OCI-M2 (cell line): ENCODE data around the gene TOMM7.
"Not testable (repeated sequence)": the region's sequence is repeated elsewhere in the genome, so short reads cannot be mapped to it uniquely, and the experiment has no call there.

Experiments
- DNase-seq: peaks from one replicate; lab custom pipeline; 2025; ENCODE audit not compliant: unreplicated experiment; lab: John Stamatoyannopoulos, UW

Gene TOMM7

GRCh38 chr7:22854158-22855048, 31.8 kb upstream of the TOMM7 start:
- DNase-seq: no peak

GRCh38 chr7:22853674-22854157, 31.1 kb upstream of the TOMM7 start:
- DNase-seq: no peak

GRCh38 chr7:22853138-22853537, 30.5 kb upstream of the TOMM7 start:
- DNase-seq: no peak

- no peak for DNase-seq
Measured at GRCh38 chr7:22851145-22851544, 28.5 kb upstream of the TOMM7 start.

- not testable (repeated sequence) for DNase-seq
Measured at GRCh38 chr7:22850394-22850793, 27.7 kb upstream of the TOMM7 start.

- no peak for DNase-seq
Measured at GRCh38 chr7:22849662-22850061, 27.0 kb upstream of the TOMM7 start.

- DNase-seq: no peak
Measured at GRCh38 chr7:22849172-22849571, 26.5 kb upstream of the TOMM7 start.

- no peak for DNase-seq
Measured at GRCh38 chr7:22846961-22847360, 24.3 kb upstream of the TOMM7 start.

GRCh38 chr7:22845221-22845834, 22.7 kb upstream of the TOMM7 start:
- no peak for DNase-seq

GRCh38 chr7:22843681-22844309, 21.1 kb upstream of the TOMM7 start:
- no peak for DNase-seq

- DNase-seq: no peak
Measured at GRCh38 chr7:22842973-22843372, 20.3 kb upstream of the TOMM7 start.

GRCh38 chr7:22842383-22842941, 19.8 kb upstream of the TOMM7 start:
- DNase-seq: no peak

- DNase-seq: no peak
Measured at GRCh38 chr7:22841954-22842353, 19.3 kb upstream of the TOMM7 start.

- DNase-seq: no peak
Measured at GRCh38 chr7:22837308-22837707, 14.7 kb upstream of the TOMM7 start.

- not testable (repeated sequence) for DNase-seq
Measured at GRCh38 chr7:22836506-22836905, 13.9 kb upstream of the TOMM7 start.

GRCh38 chr7:22833957-22834356, 11.3 kb upstream of the TOMM7 start:
- DNase-seq: no peak

- DNase-seq: no peak
Measured at GRCh38 chr7:22833113-22833855, 10.6 kb upstream of the TOMM7 start.

- no peak for DNase-seq
Measured at GRCh38 chr7:22832401-22832800, 9.8 kb upstream of the TOMM7 start.

- DNase-seq: no peak
Measured at GRCh38 chr7:22831602-22832305, 9.1 kb upstream of the TOMM7 start.

- DNase-seq: no peak
Measured at GRCh38 chr7:22827563-22827962, 4.9 kb upstream of the TOMM7 start.
